D721Med (cell line): Measurements from ENCODE around the gene FAM135A.

ENCODE experiments used
- DNase-seq: peaks from one replicate; pipeline ENCODE4 v3.0.0; 2011; ENCODE audit warnings: low spot score; ENCODE audit not compliant: insufficient read length
- FAIRE-seq: peaks from 2 replicates; lab custom pipeline; 2011; peaks lifted over from hg19 to GRCh38; lab: Jason Lieb, UNC
- TF ChIP-seq, protein P1 (sequence below): IDR thresholded peaks from 2 replicates; pipeline ENCODE4 v1.5.1; 2012; ENCODE audit warnings: mild to moderate bottlenecking, control low read depth; ENCODE audit not compliant: insufficient read depth; ENCODE audit errors: missing control alignments

Gene FAM135A

DNA sequence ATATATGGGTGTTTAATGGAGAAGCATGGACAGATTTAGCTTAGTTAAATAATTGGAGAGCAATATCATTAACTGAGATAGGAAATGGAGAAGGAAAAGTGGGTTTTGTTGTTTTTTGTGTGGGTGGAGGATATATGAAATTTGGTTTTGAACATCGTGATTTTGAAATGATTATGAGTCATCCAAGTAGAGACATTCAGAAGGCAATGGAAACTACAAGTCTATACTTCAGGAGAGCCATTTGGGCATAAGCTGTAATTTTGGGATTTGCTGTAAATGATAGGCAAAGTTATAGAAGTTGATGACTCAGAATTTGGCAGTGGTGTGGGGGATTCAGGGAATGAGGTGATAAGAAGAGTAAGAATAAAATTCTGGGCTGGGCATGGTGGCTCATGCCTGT lies 27.4 kb upstream of the FAM135A start:
- FAIRE-seq = no peak
- TF ChIP-seq, protein P1, sequence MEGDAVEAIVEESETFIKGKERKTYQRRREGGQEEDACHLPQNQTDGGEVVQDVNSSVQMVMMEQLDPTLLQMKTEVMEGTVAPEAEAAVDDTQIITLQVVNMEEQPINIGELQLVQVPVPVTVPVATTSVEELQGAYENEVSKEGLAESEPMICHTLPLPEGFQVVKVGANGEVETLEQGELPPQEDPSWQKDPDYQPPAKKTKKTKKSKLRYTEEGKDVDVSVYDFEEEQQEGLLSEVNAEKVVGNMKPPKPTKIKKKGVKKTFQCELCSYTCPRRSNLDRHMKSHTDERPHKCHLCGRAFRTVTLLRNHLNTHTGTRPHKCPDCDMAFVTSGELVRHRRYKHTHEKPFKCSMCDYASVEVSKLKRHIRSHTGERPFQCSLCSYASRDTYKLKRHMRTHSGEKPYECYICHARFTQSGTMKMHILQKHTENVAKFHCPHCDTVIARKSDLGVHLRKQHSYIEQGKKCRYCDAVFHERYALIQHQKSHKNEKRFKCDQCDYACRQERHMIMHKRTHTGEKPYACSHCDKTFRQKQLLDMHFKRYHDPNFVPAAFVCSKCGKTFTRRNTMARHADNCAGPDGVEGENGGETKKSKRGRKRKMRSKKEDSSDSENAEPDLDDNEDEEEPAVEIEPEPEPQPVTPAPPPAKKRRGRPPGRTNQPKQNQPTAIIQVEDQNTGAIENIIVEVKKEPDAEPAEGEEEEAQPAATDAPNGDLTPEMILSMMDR = no peak
- no peak for DNase-seq

GRCh38 chr6:70388814-70389213 lies 24.5 kb upstream of the FAM135A start:
- TF ChIP-seq, protein P1 = no peak
- DNase-seq (no peak), FAIRE-seq (no peak)

DNA sequence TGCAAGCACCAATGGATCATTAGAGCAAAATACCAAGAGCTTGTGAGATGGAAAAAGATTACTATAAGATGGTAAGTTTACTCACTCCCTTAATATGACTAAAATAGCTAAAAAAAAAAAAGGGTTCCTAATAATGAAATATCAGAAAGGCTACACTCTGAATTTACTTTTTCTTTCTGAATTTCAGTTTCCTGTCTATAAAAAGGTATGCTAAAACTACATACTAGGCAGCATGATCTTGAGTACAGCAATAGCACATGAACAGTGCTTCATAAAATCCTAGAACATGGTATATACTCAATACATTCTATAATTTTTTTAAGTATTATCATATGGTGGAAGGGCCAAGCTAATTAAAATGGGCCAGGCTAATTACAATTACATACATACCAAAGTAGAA lies 24.0 kb upstream of the FAM135A start:
- TF ChIP-seq, protein P1 = no peak
- FAIRE-seq = no peak
- DNase-seq = no peak

- TF ChIP-seq, protein P1 = no peak
- no peak for FAIRE-seq
- no peak for DNase-seq
These were observed 23.2 kb upstream of the FAM135A start for GRCh38 chr6:70390067-70390466.

GRCh38 chr6:70391492-70391891 lies 21.8 kb upstream of the FAM135A start:
- FAIRE-seq = no peak
- TF ChIP-seq, protein P1 = no peak
- DNase-seq = no peak

DNA sequence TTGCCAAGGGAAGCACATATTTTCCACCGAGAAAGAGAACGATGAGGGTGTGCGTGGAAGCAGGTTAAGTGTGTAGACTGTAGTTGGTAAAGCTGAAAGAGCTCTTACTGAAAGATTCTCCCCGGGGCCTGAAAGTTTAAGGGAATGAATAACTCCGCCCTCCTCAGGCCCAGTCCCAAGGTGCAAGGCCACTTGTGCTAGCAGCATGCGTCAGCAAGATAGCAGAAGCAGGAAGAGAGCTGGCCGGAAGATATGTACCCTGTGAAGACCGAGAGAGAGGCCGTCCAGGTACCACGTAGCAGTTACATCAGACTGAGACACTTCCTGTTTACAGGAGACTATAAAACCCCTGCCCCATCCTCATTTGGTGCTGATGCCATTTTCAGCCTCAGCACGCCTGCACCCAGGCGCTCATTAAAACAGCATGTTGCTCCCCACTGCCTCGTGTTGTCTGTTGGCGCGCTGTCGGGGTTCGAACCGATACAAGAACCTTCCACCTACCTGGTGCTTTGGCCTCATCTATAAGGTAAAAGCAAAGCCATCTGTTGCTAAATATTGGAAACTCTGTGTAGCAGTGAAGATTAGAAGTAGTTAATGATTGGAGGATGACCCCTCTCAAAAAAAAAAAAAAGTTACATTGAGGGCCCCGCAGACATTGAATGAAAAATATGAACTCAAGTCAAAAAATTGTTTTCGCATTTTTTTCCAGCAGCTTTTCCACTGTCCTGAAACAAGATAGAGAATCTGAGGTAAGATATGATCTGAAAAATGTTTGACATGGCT lies 18.6 kb upstream of the FAM135A start:
- no peak for DNase-seq
- TF ChIP-seq, protein P1 = no peak
- no peak for FAIRE-seq

DNA sequence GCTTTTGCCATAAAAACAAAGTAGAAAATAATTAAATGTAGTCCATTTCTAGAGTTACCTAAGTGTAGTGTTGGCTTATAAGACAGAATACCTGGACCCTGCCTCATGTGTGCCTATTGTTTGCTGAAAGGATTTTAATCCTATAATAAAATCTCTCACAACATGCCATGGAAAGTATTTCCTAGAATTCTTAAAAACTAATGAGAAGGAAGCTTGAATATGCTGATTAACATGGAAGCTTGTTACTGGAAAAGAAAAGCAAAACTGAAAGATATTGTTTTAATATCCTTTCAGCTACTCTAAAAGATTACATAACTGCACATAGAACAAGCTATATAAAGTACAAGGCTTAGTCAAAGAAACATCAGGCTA lies 18.0 kb upstream of the FAM135A start:
- DNase-seq (no peak), FAIRE-seq (no peak)
- TF ChIP-seq, protein P1 = no peak
